HG03354 (cell line): ENCODE results near the gene RAB11FIP3.

Source experiments
- ATAC-seq: cut with Tn5 transposase; IDR thresholded peaks from one replicate; pipeline ENCODE4 v1.9.1; 2021; ENCODE audit warnings: mild to moderate bottlenecking; ENCODE audit not compliant: unreplicated experiment, poor library complexity, severe bottlenecking

Gene RAB11FIP3

GRCh38 chr16:525123-525519 lies 99.7 kb downstream of the RAB11FIP3 start:
- no peak for ATAC-seq

DNA sequence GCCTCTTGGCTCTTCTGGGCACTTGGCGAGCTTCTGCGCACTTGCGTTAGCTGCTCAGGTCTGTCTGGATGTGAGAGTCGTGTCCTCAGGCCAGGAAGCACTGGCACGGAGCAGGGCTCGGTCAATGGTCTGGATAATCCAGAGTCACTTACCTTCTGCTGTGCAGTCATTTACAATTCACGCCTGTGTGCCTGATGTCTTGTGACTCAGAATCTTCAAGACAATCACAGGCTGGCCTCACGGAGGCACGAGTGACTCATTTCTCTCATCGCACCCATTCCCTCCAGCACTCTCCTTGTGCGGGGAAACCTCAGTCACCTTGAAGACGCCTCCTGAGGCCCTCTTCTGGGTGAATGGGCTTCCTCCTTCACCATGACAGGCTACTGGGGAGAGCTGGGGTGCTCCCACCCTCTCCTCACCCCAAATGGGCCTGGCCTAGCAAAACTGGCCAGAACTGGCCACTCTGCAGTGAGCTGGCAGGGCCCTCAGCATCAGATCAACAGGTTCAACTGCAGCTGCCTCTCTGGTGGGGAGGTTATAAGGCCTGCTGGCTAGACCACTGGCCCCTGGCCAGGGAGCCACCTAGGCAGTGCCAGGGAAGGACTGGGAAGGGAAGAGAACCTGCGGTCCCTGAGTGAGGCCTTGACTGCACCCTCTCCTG lies 100.2 kb downstream of the RAB11FIP3 start:
- no peak for ATAC-seq

- peak; percentile 4 for ATAC-seq
These were observed 100.9 kb downstream of the RAB11FIP3 start for GRCh38 chr16:526181-527014.

DNA sequence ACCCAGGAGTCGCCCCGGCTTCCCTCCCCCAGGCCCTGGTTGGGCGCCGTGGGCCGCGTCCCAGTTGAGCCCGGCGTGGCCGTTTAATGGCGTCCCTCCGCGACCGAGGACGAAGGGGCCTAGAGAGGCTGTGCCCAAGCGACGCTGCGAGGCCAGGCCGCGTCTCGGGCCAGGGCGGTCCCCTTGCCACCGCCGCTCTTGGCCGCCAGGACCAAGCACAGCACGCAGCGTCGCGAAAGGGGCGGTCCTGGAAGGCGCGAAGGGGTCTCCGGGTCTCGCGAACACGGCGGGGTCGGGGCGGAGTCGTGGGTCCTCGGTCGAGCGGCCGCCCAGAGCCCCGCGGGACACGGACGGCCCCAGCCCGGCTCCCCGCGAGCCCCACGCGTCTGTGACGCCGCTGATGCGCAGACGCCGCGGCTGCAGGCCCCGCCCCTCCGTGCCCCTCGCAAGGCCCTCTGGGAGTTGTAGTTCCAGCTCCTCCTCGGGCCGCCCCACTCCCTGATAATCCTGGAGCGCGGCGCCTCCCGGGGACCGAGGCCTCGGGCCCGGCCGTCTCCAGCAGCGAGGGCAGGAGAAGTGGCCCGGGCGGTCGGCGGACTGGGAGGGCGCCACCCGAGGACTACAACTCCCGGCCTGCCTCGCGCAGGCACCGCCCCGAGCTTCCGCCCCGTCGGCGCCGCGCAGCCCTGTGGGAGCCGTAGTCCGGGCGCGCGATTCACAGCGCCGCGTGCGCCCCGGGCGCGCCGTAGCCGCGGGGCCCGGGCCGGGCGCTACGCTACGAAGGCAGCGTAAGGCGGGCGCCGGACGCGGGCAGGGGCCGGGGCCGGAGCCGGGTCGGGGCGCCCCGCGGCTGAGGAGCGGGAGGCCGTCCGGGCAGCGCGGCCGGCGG lies 101.8 kb downstream of the RAB11FIP3 start, which contains the start of gene CAPN15:
Gene CAPN15 (plus strand): TSS at position 698 of the 889 bp plus-strand sequence. CDS start 19,127 bp downstream, outside the sequence.
- ATAC-seq, result peak; percentile 74

- ATAC-seq, result peak; percentile 11
These were observed 102.9 kb downstream of the RAB11FIP3 start for GRCh38 chr16:528111-529011.

GRCh38 chr16:529012-529575 lies 103.6 kb downstream of the RAB11FIP3 start:
- no peak for ATAC-seq

- no peak for ATAC-seq
These were observed 104.8 kb downstream of the RAB11FIP3 start for GRCh38 chr16:530111-530817.

GRCh38 chr16:531494-532125 lies 106.2 kb downstream of the RAB11FIP3 start:
- no peak for ATAC-seq

- ATAC-seq, result no peak
These were observed 108.1 kb downstream of the RAB11FIP3 start for GRCh38 chr16:533391-534123.

- ATAC-seq, result no peak
These were observed 108.7 kb downstream of the RAB11FIP3 start for GRCh38 chr16:534135-534534.

- ATAC-seq, result no peak
These were observed 109.5 kb downstream of the RAB11FIP3 start for GRCh38 chr16:534856-535445.

GRCh38 chr16:535446-536405 lies 110.3 kb downstream of the RAB11FIP3 start:
- ATAC-seq, result no peak

GRCh38 chr16:536746-537145 lies 111.3 kb downstream of the RAB11FIP3 start:
- ATAC-seq, result no peak

DNA sequence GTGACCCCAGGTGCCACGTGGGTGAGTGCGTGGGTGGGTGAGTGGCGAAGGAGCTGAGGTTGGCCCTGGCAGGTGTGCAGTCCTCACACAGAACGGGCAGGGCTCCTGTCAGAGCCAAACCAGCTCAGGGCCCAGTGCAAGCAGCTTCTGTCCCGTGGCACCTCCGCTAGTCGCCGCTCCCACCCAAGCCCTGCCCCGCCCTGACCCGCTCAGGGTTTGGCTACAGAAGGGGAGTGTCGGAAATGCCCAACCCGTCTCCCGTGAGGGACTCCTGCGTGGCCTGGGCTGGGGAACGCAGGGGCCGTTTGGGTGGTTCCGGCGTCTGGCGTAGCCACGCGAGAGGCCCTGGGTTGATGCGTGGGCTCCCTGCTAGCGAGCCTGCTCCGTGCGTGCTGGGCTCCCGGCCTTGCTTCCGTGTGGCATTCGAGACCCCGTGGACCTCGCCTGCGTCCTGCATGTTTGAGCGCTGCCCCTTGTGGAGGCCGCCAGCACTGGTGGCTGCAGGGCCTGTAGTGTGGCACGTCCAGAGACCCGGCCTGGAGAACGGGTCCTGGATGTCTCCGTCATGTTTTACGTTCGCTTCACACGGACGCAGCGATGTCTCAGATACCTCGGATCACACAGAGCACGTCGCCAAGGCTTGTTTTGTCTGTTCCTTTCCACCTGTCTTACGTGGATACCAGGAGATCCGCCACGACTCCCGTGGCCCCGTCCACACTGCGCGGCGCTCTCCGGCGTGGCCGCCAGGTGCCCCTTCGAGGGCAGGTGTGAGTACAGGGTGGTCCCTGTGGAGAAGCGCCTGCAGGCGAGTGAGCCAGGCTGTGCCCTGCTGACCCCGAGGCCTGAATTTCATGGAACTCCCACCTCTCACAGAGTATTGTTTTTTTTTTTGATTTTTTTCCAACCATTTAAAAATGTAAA lies 112.2 kb downstream of the RAB11FIP3 start:
- no peak for ATAC-seq
